GM23338 (cell line): ENCODE results near the gene BBS1. TPM values are rescaled to one million over a fixed set of nuclear protein-coding genes. Genes with fewer than 3 reads are reported as not detected.
A peak's percentile ranks its signal among the peaks of the same experiment; 100 is the strongest.

ENCODE experiments used
- ATAC-seq: fragments of 200-7000 bp; cut with Tn5 transposase; 3 replicates; pipeline ENCODE4 v1.9.1; 2020
- DNase-seq: peaks from one replicate; pipeline ENCODE4 v3.0.0-alpha.2; 2015; ENCODE audit warnings: low spot score
- H2AFZ ChIP-seq: fragments of 200-600 bp; sonication (generic); 2 replicates; pipeline ENCODE4 v1.8.0; 2016; ENCODE audit warnings: antibody characterized with exemption, mild to moderate bottlenecking, moderate library complexity
- H3F3A ChIP-seq: fragments of 200-600 bp; sonication (generic); replicated peaks from 2 replicates; pipeline ENCODE4 v1.8.0; 2017; ENCODE audit warnings: antibody characterized with exemption, mixed run types, low read depth
- H3K27ac ChIP-seq: fragments of 200-600 bp; sonication (generic); 2 replicates; pipeline ENCODE4 v1.6.1; 2016; ENCODE audit warnings: low read depth
- H3K27me3 ChIP-seq: fragments of 200-600 bp; sonication (generic); 2 replicates; pipeline ENCODE4 v1.8.0; 2016; ENCODE audit warnings: mild to moderate bottlenecking, mixed run types, moderate library complexity; ENCODE audit not compliant: insufficient read depth
- H3K36me3 ChIP-seq: fragments of 200-600 bp; sonication (generic); 2 replicates; pipeline ENCODE4 v1.8.0; 2016; ENCODE audit warnings: mild to moderate bottlenecking; ENCODE audit not compliant: insufficient read depth
- H3K4me1 ChIP-seq: fragments of 200-600 bp; sonication (generic); 2 replicates; pipeline ENCODE4 v1.8.0; 2016; ENCODE audit warnings: mild to moderate bottlenecking, moderate library complexity; ENCODE audit not compliant: insufficient read depth
- H3K4me2 ChIP-seq: fragments of 200-600 bp; sonication (generic); 2 replicates; pipeline ENCODE4 v1.7.1; 2017; ENCODE audit warnings: mixed run types
- H3K4me3 ChIP-seq: fragments of 200-600 bp; sonication (generic); 2 replicates; pipeline ENCODE4 v1.6.1; 2016; ENCODE audit warnings: mixed run types
- H3K79me2 ChIP-seq: fragments of 200-600 bp; sonication (generic); replicated peaks from 2 replicates; pipeline ENCODE4 v1.8.0; 2017; ENCODE audit warnings: mild to moderate bottlenecking; ENCODE audit not compliant: insufficient read depth
- H3K9me2 ChIP-seq: fragments of 200-600 bp; sonication (generic); 2 replicates; pipeline ENCODE4 v1.8.0; 2017; ENCODE audit not compliant: insufficient read depth
- H4K20me1 ChIP-seq: fragments of 200-600 bp; sonication (generic); replicated peaks from 2 replicates; pipeline ENCODE4 v1.8.0; 2017; ENCODE audit warnings: mild to moderate bottlenecking; ENCODE audit not compliant: insufficient read depth
- H3K27ac Mint-ChIP-seq: 2 replicates; pipeline ENCODE4 v1.8.0; 2020; ENCODE audit warnings: inconsistent platforms, mild to moderate bottlenecking, moderate library complexity, mixed read lengths
- H3K27me3 Mint-ChIP-seq: 3 replicates; pipeline ENCODE4 v1.8.0; 2022; ENCODE audit warnings: low read depth, mild to moderate bottlenecking, moderate library complexity, mixed read lengths, inconsistent platforms; ENCODE audit not compliant: insufficient read depth, poor library complexity
- H3K36me3 Mint-ChIP-seq: 3 replicates; pipeline ENCODE4 v1.8.0; 2021; ENCODE audit warnings: low read depth, mild to moderate bottlenecking, inconsistent platforms, moderate library complexity, mixed read lengths
- H3K4me1 Mint-ChIP-seq: 3 replicates; pipeline ENCODE4 v1.8.0; 2020; ENCODE audit warnings: mild to moderate bottlenecking, inconsistent platforms, mixed read lengths
- H3K4me3 Mint-ChIP-seq: 3 replicates; pipeline ENCODE4 v1.8.0; 2021; ENCODE audit warnings: moderate library complexity, mild to moderate bottlenecking, inconsistent platforms, mixed read lengths
- H3K9me3 Mint-ChIP-seq: 3 replicates; pipeline ENCODE4 v1.8.0; 2020; ENCODE audit warnings: moderate library complexity, mild to moderate bottlenecking, inconsistent platforms, mixed read lengths
- EZH2 ChIP-seq: fragments of 200-600 bp; sonication (generic); IDR thresholded peaks from one replicate; pipeline ENCODE4 v1.8.0; 2017; ENCODE audit warnings: antibody characterized with exemption, mild to moderate bottlenecking, low read depth; ENCODE audit not compliant: unreplicated experiment
- JUNB ChIP-seq: IDR thresholded peaks from one replicate; pipeline ENCODE4 v1.6.1; 2016; ENCODE audit warnings: antibody characterized with exemption; ENCODE audit not compliant: unreplicated experiment
- NANOG ChIP-seq: IDR thresholded peaks from 2 replicates; pipeline ENCODE4 v1.6.1; 2016; ENCODE audit warnings: antibody characterized with exemption, borderline replicate concordance
- polyA plus RNA-seq: library from polyadenylated mRNA; unstranded; fragments of >200 nt; fragmentation: Nextera tagmentation; extraction: Ambion mirVana; gene quantifications from 2 replicates; pipeline ENCODE4 v1.2.1, GENCODE V29; 2016
- total RNA-seq: library from RNA; depleted of rRNA; stranded (reverse); fragments of >200 nt; shearing (Covaris generic); gene quantifications from 2 replicates; pipeline ENCODE4 v1.2.3, GENCODE V29; 2014
- TF ChIP-seq, protein P1 (sequence below), 2 experiments: fragments of 200-600 bp in 1 of 2; sonication (generic) in 1 of 2; conservative IDR thresholded peaks; 2 replicates each; pipeline versions ENCODE4 v1.5.1 to v1.6.1; 2016 to 2017; ENCODE audit warnings: antibody characterized with exemption in 2 of 2, low read depth in 2 of 2, mild to moderate bottlenecking in 2 of 2, moderate library complexity in 1 of 2
- TF ChIP-seq, protein P2 (sequence below): fragments of 250-450 bp; sonication (Bioruptor Pico); IDR thresholded peaks from 2 replicates; pipeline ENCODE4 v1.5.0; 2020; ENCODE audit warnings: mild to moderate bottlenecking, moderate library complexity

The BBS1 gene
- total and polyA plus RNA-seq, 2 experiments from 2014 or later, result 11.6 to 41.3 TPM

DNA sequence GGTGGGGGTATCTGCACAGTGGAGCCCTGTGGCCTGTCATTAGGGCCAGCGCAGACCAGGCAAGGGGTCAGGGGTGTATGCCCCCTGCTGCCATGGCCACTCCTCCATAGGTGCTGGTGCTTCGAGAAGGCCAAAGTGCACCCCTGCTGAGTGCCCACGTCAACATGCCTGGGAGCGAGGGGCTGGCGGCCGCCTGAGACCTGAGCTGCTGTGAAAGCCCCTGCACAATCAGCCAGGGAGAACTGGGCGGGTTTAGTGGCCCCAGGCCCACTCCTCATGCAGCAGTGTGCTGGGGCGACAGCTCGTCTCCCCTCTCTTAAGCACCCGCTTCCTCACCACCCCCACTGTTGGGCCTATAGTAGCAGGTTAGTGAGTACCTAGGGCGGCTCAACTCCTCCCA lies 21.4 kb downstream of the BBS1 start:
- Histone ChIP-seq H2AFZ (no peak overlapping the region), H3K79me2 (no peaks in the 10 kb centered on the region), H3K36me3 (no peaks in the 10 kb centered on the region), H3K27ac (no peak overlapping the region), H3K27me3 (no peaks in the 10 kb centered on the region), H3K4me1 (no peaks in the 10 kb centered on the region), H3F3A (no peaks in the 10 kb centered on the region), H3K4me3 (no peak overlapping the region), H3K9me2 (no peaks in the 10 kb centered on the region), H4K20me1 (no peaks in the 10 kb centered on the region), H3K4me2 (no peak overlapping the region)
- H3K27ac Mint-ChIP-seq, result no peak overlapping the region
- H3K4me1 Mint-ChIP-seq, result peaks cover 5% of the 10 kb centered on the region; the same call in 2 of the 3 replicates
- TF ChIP-seq NANOG (no peak), EZH2 (no peak), JUNB (no peak)
- TF ChIP-seq, protein P1, sequence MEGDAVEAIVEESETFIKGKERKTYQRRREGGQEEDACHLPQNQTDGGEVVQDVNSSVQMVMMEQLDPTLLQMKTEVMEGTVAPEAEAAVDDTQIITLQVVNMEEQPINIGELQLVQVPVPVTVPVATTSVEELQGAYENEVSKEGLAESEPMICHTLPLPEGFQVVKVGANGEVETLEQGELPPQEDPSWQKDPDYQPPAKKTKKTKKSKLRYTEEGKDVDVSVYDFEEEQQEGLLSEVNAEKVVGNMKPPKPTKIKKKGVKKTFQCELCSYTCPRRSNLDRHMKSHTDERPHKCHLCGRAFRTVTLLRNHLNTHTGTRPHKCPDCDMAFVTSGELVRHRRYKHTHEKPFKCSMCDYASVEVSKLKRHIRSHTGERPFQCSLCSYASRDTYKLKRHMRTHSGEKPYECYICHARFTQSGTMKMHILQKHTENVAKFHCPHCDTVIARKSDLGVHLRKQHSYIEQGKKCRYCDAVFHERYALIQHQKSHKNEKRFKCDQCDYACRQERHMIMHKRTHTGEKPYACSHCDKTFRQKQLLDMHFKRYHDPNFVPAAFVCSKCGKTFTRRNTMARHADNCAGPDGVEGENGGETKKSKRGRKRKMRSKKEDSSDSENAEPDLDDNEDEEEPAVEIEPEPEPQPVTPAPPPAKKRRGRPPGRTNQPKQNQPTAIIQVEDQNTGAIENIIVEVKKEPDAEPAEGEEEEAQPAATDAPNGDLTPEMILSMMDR (conservative IDR thresholded peaks at IDR 0.05; ENCODE audit: low read depth in 2 of 2), result no peak
- TF ChIP-seq, protein P2, sequence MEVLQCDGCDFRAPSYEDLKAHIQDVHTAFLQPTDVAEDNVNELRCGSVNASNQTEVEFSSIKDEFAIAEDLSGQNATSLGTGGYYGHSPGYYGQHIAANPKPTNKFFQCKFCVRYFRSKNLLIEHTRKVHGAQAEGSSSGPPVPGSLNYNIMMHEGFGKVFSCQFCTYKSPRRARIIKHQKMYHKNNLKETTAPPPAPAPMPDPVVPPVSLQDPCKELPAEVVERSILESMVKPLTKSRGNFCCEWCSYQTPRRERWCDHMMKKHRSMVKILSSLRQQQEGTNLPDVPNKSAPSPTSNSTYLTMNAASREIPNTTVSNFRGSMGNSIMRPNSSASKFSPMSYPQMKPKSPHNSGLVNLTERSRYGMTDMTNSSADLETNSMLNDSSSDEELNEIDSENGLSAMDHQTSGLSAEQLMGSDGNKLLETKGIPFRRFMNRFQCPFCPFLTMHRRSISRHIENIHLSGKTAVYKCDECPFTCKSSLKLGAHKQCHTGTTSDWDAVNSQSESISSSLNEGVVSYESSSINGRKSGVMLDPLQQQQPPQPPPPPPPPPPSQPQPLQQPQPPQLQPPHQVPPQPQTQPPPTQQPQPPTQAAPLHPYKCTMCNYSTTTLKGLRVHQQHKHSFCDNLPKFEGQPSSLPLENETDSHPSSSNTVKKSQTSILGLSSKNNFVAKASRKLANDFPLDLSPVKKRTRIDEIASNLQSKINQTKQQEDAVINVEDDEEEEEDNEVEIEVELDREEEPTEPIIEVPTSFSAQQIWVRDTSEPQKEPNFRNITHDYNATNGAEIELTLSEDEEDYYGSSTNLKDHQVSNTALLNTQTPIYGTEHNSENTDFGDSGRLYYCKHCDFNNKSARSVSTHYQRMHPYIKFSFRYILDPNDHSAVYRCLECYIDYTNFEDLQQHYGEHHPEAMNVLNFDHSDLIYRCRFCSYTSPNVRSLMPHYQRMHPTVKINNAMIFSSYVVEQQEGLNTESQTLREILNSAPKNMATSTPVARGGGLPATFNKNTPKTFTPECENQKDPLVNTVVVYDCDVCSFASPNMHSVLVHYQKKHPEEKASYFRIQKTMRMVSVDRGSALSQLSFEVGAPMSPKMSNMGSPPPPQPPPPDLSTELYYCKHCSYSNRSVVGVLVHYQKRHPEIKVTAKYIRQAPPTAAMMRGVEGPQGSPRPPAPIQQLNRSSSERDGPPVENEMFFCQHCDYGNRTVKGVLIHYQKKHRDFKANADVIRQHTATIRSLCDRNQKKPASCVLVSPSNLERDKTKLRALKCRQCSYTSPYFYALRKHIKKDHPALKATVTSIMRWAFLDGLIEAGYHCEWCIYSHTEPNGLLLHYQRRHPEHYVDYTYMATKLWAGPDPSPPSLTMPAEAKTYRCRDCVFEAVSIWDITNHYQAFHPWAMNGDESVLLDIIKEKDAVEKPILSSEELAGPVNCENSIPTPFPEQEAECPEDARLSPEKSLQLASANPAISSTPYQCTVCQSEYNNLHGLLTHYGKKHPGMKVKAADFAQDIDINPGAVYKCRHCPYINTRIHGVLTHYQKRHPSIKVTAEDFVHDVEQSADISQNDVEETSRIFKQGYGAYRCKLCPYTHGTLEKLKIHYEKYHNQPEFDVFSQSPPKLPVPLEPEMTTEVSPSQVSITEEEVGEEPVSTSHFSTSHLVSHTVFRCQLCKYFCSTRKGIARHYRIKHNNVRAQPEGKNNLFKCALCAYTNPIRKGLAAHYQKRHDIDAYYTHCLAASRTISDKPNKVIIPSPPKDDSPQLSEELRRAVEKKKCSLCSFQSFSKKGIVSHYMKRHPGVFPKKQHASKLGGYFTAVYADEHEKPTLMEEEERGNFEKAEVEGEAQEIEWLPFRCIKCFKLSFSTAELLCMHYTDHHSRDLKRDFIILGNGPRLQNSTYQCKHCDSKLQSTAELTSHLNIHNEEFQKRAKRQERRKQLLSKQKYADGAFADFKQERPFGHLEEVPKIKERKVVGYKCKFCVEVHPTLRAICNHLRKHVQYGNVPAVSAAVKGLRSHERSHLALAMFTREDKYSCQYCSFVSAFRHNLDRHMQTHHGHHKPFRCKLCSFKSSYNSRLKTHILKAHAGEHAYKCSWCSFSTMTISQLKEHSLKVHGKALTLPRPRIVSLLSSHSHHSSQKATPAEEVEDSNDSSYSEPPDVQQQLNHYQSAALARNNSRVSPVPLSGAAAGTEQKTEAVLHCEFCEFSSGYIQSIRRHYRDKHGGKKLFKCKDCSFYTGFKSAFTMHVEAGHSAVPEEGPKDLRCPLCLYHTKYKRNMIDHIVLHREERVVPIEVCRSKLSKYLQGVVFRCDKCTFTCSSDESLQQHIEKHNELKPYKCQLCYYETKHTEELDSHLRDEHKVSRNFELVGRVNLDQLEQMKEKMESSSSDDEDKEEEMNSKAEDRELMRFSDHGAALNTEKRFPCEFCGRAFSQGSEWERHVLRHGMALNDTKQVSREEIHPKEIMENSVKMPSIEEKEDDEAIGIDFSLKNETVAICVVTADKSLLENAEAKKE (CRISPR knock-in tag), result no peak
- H3K9me3 Mint-ChIP-seq, result no peaks in the 10 kb centered on the region
- no peak overlapping the region for H3K4me3 Mint-ChIP-seq
- peaks cover 13% of the 10 kb centered on the region for H3K36me3 Mint-ChIP-seq
- DNase-seq, result no peak
- ATAC-seq, result peak; percentile 12; the same call in 2 of the 3 replicates
- H3K27me3 Mint-ChIP-seq, result peaks cover 8% of the 10 kb centered on the region
